ENCODE measurements around the gene TXNL1. TPM values are rescaled to one million over a fixed set of nuclear protein-coding genes. Genes with fewer than 3 reads are reported as not detected.
"Not testable (repeated sequence)": the region's sequence is repeated elsewhere in the genome, so short reads cannot be mapped to it uniquely, and the experiment has no call there.

Gene TXNL1
- total RNA-seq, 1 experiment from 2014 or later: 52.8 TPM

DNA sequence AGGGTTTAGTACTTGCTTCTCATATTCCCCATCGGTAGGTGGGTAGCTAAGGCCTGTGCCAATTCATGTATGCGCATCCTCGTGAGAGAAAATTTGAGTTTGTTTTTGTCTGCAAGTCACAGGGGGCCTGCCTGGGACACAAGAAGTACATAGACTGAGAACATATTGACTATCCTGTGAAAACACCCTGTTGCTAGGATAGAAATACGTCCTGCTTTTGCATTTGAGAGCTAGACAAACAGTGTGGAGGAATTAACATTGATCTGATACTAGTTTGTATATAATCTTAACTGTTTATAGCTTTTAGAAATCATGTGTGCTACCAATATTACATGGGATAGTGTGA is 23.6 kb upstream of the TXNL1 start:
- H3K9ac ChIP-seq (ENCODE audit: low read length): no peak overlapping the region
- H3K27ac ChIP-seq (ENCODE audit: low read length): no peak overlapping the region
- H3K4me1 ChIP-seq (ENCODE audit: low read length): no peaks in the 10 kb centered on the region
- no peak overlapping the region for H3K4me3 ChIP-seq (ENCODE audit: low read length)
- no peak for DNase-seq
- no peaks in the 10 kb centered on the region for H3K9me2 ChIP-seq (replicated peaks; ENCODE audit: insufficient read depth, low read length)
- peaks cover 18% of the 10 kb centered on the region; the same call in 1 of the 2 replicates for H4K20me1 ChIP-seq (ENCODE audit: insufficient read depth, low read depth, low read length)
- no peaks in the 10 kb centered on the region for H3K36me3 ChIP-seq (ENCODE audit: insufficient read depth, low read length)
- no peak overlapping the region for H3K4me2 ChIP-seq (ENCODE audit: low read depth, low read length, poor library complexity, severe bottlenecking)
- H3K79me2 ChIP-seq (ENCODE audit: low read length): no peaks in the 10 kb centered on the region
- no peak overlapping the region for H2AFZ ChIP-seq (ENCODE audit: low read length)
- no peaks in the 10 kb centered on the region for H3K27me3 ChIP-seq (ENCODE audit: low read length)
- H3K9me3 ChIP-seq (ENCODE audit: low read length): no peaks in the 10 kb centered on the region

DNA sequence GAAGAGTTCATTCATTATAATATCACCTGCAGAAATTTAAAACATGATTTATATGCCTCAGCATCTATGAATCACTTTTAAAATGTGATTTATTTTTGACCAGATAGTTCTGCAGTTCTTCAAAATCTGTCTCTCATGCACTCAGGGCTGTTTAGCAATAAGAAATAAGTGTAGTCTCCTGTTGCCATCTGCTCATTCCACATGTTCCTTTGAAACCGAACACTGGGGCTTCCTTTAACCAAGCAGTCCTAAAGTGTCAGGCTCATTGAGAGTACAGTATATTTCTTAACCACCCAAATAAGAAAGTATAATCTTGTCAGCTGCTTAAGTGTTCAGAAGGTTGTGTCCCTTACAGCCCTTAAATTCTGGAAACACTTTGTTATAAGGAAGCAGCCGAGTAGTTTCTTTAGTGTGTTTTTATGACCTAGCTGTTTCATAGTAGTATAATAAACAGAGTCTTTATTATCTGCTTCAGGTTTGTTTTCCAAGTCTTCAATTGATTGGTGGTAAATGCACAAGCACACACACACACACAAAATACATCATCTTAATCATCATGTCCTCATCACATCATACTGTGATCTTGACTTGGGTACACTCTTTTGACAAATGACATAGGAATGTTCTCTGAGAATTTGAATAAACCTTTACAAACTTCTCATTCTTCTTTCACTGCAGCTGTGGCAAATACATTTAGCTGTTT is 23.1 kb upstream of the TXNL1 start:
- Histone ChIP-seq H3K27me3 (ENCODE audit: low read length) (no peaks in the 10 kb centered on the region), H3K79me2 (ENCODE audit: low read length) (no peaks in the 10 kb centered on the region), H3K4me2 (ENCODE audit: low read depth, low read length, poor library complexity, severe bottlenecking) (no peak overlapping the region), H2AFZ (ENCODE audit: low read length) (no peak overlapping the region), H3K4me3 (ENCODE audit: low read length) (no peak overlapping the region), H3K4me1 (ENCODE audit: low read length) (peaks cover under 1% of the 10 kb centered on the region; the same call in 1 of the 2 replicates), H3K36me3 (ENCODE audit: insufficient read depth, low read length) (no peaks in the 10 kb centered on the region), H3K27ac (ENCODE audit: low read length) (no peak overlapping the region), H3K9me3 (ENCODE audit: low read length) (no peaks in the 10 kb centered on the region), H3K9ac (ENCODE audit: low read length) (no peak overlapping the region), H3K9me2 (replicated peaks; ENCODE audit: insufficient read depth, low read length) (no peaks in the 10 kb centered on the region), H4K20me1 (ENCODE audit: insufficient read depth, low read depth, low read length) (peaks cover 17% of the 10 kb centered on the region; the same call in 1 of the 2 replicates)
- no peak for DNase-seq

DNA sequence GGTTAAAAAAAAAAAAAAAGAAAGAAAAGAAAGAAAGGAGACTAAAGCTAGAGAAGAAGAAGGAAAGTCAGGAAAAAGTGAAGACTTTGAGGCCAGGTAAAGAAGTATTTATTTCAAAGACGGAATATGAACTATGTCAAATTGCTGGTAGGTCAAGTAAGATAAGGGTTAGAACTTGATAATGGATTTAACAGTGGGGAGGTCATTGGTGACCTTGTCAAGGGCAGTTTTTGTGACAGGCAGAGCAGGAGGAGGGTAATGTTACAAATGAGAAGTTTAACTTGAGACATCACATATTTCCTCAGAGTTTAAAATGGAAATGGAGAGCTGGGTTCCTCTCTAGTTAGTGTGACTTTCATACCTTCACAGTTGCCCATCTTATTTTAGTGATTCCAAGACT is 22.3 kb upstream of the TXNL1 start:
- Histone ChIP-seq H3K9ac (ENCODE audit: low read length) (no peak overlapping the region), H3K4me3 (ENCODE audit: low read length) (no peak overlapping the region), H3K79me2 (ENCODE audit: low read length) (no peaks in the 10 kb centered on the region; the same call in 1 of the 2 replicates), H3K4me1 (ENCODE audit: low read length) (peaks cover 3% of the 10 kb centered on the region; the same call in 1 of the 2 replicates), H3K9me2 (replicated peaks; ENCODE audit: insufficient read depth, low read length) (no peaks in the 10 kb centered on the region), H3K4me2 (ENCODE audit: low read depth, low read length, poor library complexity, severe bottlenecking) (no peak overlapping the region), H3K36me3 (ENCODE audit: insufficient read depth, low read length) (no peaks in the 10 kb centered on the region), H2AFZ (ENCODE audit: low read length) (no peak overlapping the region), H3K27ac (ENCODE audit: low read length) (no peak overlapping the region), H3K27me3 (ENCODE audit: low read length) (no peaks in the 10 kb centered on the region), H3K9me3 (ENCODE audit: low read length) (no peaks in the 10 kb centered on the region), H4K20me1 (ENCODE audit: insufficient read depth, low read depth, low read length) (peaks cover 17% of the 10 kb centered on the region; the same call in 1 of the 2 replicates)
- no peak for DNase-seq

- H3K79me2 ChIP-seq (ENCODE audit: low read length): no peaks in the 10 kb centered on the region; the same call in 1 of the 2 replicates
Measured at GRCh38 chr18:56659111-56659510, 20.7 kb upstream of the TXNL1 start.

GRCh38 chr18:56658261-56658660 is 19.9 kb upstream of the TXNL1 start:
- no peaks in the 10 kb centered on the region for H3K9me3 ChIP-seq (ENCODE audit: low read length)
- H3K9ac ChIP-seq (ENCODE audit: low read length): no peak overlapping the region
- H2AFZ ChIP-seq (ENCODE audit: low read length): no peak overlapping the region
- H3K4me2 ChIP-seq (ENCODE audit: low read depth, low read length, poor library complexity, severe bottlenecking): no peak overlapping the region
- no peaks in the 10 kb centered on the region for H3K9me2 ChIP-seq (replicated peaks; ENCODE audit: insufficient read depth, low read length)
- no peaks in the 10 kb centered on the region for H3K27me3 ChIP-seq (ENCODE audit: low read length)
- H4K20me1 ChIP-seq (ENCODE audit: insufficient read depth, low read depth, low read length): peaks cover 20% of the 10 kb centered on the region; the same call in 1 of the 2 replicates
- H3K4me3 ChIP-seq (ENCODE audit: low read length): no peak overlapping the region
- peaks cover 4% of the 10 kb centered on the region; the same call in 1 of the 2 replicates for H3K79me2 ChIP-seq (ENCODE audit: low read length)
- no peak for DNase-seq
- peaks cover 3% of the 10 kb centered on the region; the same call in 1 of the 2 replicates for H3K4me1 ChIP-seq (ENCODE audit: low read length)
- no peaks in the 10 kb centered on the region for H3K36me3 ChIP-seq (ENCODE audit: insufficient read depth, low read length)
- no peak overlapping the region for H3K27ac ChIP-seq (ENCODE audit: low read length)

More at GRCh38 chr18:56659111-56659510, 20.7 kb upstream of the TXNL1 start:
- H3K9ac ChIP-seq (ENCODE audit: low read length): no peak overlapping the region
- peaks cover 3% of the 10 kb centered on the region; the same call in 1 of the 2 replicates for H3K4me1 ChIP-seq (ENCODE audit: low read length)
- no peaks in the 10 kb centered on the region for H3K9me3 ChIP-seq (ENCODE audit: low read length)
- no peak for DNase-seq
- H3K27ac ChIP-seq (ENCODE audit: low read length): no peak overlapping the region
- H3K4me2 ChIP-seq (ENCODE audit: low read depth, low read length, poor library complexity, severe bottlenecking): no peak overlapping the region
- H3K36me3 ChIP-seq (ENCODE audit: insufficient read depth, low read length): no peaks in the 10 kb centered on the region
- H3K27me3 ChIP-seq (ENCODE audit: low read length): no peaks in the 10 kb centered on the region
- peaks cover 20% of the 10 kb centered on the region; the same call in 1 of the 2 replicates for H4K20me1 ChIP-seq (ENCODE audit: insufficient read depth, low read depth, low read length)
- no peak overlapping the region for H2AFZ ChIP-seq (ENCODE audit: low read length)
- no peaks in the 10 kb centered on the region for H3K9me2 ChIP-seq (replicated peaks; ENCODE audit: insufficient read depth, low read length)
- H3K4me3 ChIP-seq (ENCODE audit: low read length): no peak overlapping the region

DNA sequence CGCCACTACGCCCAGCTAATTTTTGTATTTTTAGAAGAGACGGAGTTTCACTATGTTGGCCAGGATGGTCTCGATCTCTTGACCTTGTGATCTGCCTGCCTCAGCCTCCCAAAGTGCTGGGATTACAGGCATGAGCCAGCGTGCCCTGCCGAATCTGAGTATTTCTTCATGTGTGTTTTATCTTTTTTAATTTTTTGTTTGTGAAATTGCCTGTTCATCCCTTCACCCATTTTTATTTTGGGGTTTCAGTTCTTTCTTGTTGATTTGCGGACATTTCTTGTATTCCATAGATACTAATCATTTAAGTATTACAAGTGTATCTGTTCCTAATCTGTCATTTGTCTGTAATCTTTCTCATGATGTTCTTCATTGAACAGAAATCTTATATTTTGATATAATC is 15.9 kb upstream of the TXNL1 start:
- not testable (repeated sequence) for H3K79me2 ChIP-seq (ENCODE audit: low read length); H3K9me2 ChIP-seq (replicated peaks; ENCODE audit: insufficient read depth, low read length); H3K9me3 ChIP-seq (ENCODE audit: low read length); H3K27me3 ChIP-seq (ENCODE audit: low read length); H2AFZ ChIP-seq (ENCODE audit: low read length); H3K27ac ChIP-seq (ENCODE audit: low read length); H3K4me2 ChIP-seq (ENCODE audit: low read depth, low read length, poor library complexity, severe bottlenecking); H3K4me3 ChIP-seq (ENCODE audit: low read length); DNase-seq; H3K36me3 ChIP-seq (ENCODE audit: insufficient read depth, low read length); H4K20me1 ChIP-seq (ENCODE audit: insufficient read depth, low read depth, low read length); H3K9ac ChIP-seq (ENCODE audit: low read length)
- H3K4me1 ChIP-seq (ENCODE audit: low read length): peaks cover 26% of the 10 kb centered on the region

DNA sequence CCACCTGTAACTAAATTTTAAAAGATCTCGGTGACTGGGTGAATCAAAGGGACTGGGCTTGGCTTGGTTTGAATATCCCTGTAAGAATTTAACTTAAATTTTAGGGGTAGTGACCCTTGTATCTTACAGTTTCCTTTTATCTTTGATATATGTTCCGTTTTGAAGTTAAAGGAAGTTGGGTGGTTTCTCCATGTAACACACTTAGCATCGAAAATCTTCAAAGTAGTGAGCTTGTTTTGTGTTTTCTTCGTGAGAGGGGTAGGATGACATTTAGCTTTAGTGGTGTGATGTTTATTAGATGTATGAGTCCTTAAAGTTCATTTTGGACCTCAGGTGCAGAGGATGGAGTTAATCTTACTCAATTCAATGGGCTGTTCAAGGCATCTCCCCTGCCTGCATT is 14.4 kb upstream of the TXNL1 start:
- H3K9me3 ChIP-seq (ENCODE audit: low read length): no peaks in the 10 kb centered on the region
- H3K36me3 ChIP-seq (ENCODE audit: insufficient read depth, low read length): no peaks in the 10 kb centered on the region
- H4K20me1 ChIP-seq (ENCODE audit: insufficient read depth, low read depth, low read length): peaks cover 3% of the 10 kb centered on the region; the same call in 1 of the 2 replicates
- H3K27me3 ChIP-seq (ENCODE audit: low read length): no peaks in the 10 kb centered on the region
- 0 out of 2 replicates have a peak overlapping the region, but pooled peaks have one; percentile 26 for H3K9ac ChIP-seq (ENCODE audit: low read length)
- DNase-seq: no peak
- H3K4me2 ChIP-seq (ENCODE audit: low read depth, low read length, poor library complexity, severe bottlenecking): peak overlapping the region; percentile 84
- H3K79me2 ChIP-seq (ENCODE audit: low read length): peaks cover 4% of the 10 kb centered on the region; the same call in 1 of the 2 replicates
- no peak overlapping the region for H3K27ac ChIP-seq (ENCODE audit: low read length)
- H3K4me1 ChIP-seq (ENCODE audit: low read length): peaks cover 26% of the 10 kb centered on the region
- no peak overlapping the region for H2AFZ ChIP-seq (ENCODE audit: low read length)
- no peak overlapping the region for H3K4me3 ChIP-seq (ENCODE audit: low read length)
- H3K9me2 ChIP-seq (replicated peaks; ENCODE audit: insufficient read depth, low read length): peaks cover 5% of the 10 kb centered on the region; the same call in 1 of the 2 replicates

DNA sequence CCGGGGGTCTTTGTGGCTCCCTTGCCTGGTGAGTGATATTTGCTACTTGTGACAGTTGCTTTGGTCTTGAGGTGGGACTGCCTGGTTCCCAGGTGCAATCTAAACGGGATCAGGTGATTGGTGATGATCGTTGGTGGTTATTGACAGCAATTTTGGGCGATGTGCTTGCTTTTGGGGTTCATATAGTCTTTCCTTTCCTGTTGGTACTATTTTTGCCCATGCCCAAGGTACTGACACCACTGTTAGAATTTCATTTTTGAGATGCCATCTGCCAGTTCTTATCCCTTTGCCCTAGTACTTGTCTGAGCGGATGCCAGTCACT is 13.3 kb upstream of the TXNL1 start:
- H3K4me3 ChIP-seq (ENCODE audit: low read length): peak overlapping the region; percentile 90
- peak overlapping the region; percentile 89 for H3K9ac ChIP-seq (ENCODE audit: low read length)
- H3K27me3 ChIP-seq (ENCODE audit: low read length): no peaks in the 10 kb centered on the region
- no peaks in the 10 kb centered on the region for H3K9me3 ChIP-seq (ENCODE audit: low read length)
- H3K36me3 ChIP-seq (ENCODE audit: insufficient read depth, low read length): no peaks in the 10 kb centered on the region
- peak overlapping the region; percentile 84 for H3K4me2 ChIP-seq (ENCODE audit: low read depth, low read length, poor library complexity, severe bottlenecking)
- peaks cover 26% of the 10 kb centered on the region for H3K4me1 ChIP-seq (ENCODE audit: low read length)
- peaks cover 5% of the 10 kb centered on the region; the same call in 1 of the 2 replicates for H3K9me2 ChIP-seq (replicated peaks; ENCODE audit: insufficient read depth, low read length)
- peaks cover 3% of the 10 kb centered on the region; the same call in 1 of the 2 replicates for H4K20me1 ChIP-seq (ENCODE audit: insufficient read depth, low read depth, low read length)
- H3K79me2 ChIP-seq (ENCODE audit: low read length): peaks cover 4% of the 10 kb centered on the region; the same call in 1 of the 2 replicates
- no peak for DNase-seq
- H3K27ac ChIP-seq (ENCODE audit: low read length): no peak overlapping the region
- H2AFZ ChIP-seq (ENCODE audit: low read length): peak overlapping the region; percentile 63; the same call in 1 of the 2 replicates

Measured in Karpas-422 (cell line).